IMR-90 (cell line): ENCODE results near the gene TTLL11. TPM values are rescaled to one million over a fixed set of nuclear protein-coding genes. Genes with fewer than 3 reads are reported as not detected.

Source experiments
- ATAC-seq: fragments of 200-7000 bp; cut with Tn5 transposase; 2 replicates; pipeline ENCODE4 v1.9.1; 2020; ENCODE audit warnings: low read depth, mild to moderate bottlenecking, moderate library complexity
- BruUV-seq: library from RNA; stranded (reverse); fragments of 400-500 nt; replicated peaks from 2 replicates; lab custom pipeline; 2021; lab: Mats Ljungman, UMichigan
- CTCF ChIA-PET: fragments of 300-600 bp; formaldehyde crosslinking; extraction: SDS; loops from one replicate; lab custom pipeline; 2021; ENCODE audit warnings: antibody characterized with exemption; lab: Yijun Ruan, JAX
- POLR2A ChIA-PET: fragments of 300-600 bp; sonication (Branson Sonifier 250); formaldehyde crosslinking; loops from one replicate; lab custom pipeline; 2022; ENCODE audit warnings: antibody characterized with exemption; ENCODE audit not compliant: unreplicated experiment; lab: Charles Lee
- DNase-seq: peaks from one replicate; pipeline ENCODE4 v3.0.0; 2013
- H2AFZ ChIP-seq: replicated peaks from 2 replicates; pipeline ENCODE3; 2013; ENCODE audit warnings: low read length, mild to moderate bottlenecking; ENCODE audit not compliant: poor library complexity
- H2AK5ac ChIP-seq: 2 replicates; pipeline ENCODE4 v1.6.1; 2013; ENCODE audit warnings: low read depth, low read length, inconsistent platforms
- H2AK9ac ChIP-seq: replicated peaks from 2 replicates; pipeline ENCODE3; 2013; ENCODE audit warnings: mild to moderate bottlenecking, low read depth, low read length, moderate library complexity; ENCODE audit not compliant: poor library complexity
- H2BK120ac ChIP-seq: 2 replicates; pipeline ENCODE4 v1.6.1; 2013; ENCODE audit warnings: low read depth, low read length, inconsistent platforms
- H2BK15ac ChIP-seq: 3 replicates; pipeline ENCODE4 v1.6.1; 2013; ENCODE audit warnings: low read depth, low read length, inconsistent platforms
- H2BK20ac ChIP-seq: 2 replicates; pipeline ENCODE4 v1.6.1; 2013; ENCODE audit warnings: low read depth, mild to moderate bottlenecking, inconsistent platforms, low read length, moderate library complexity
- H2BK5ac ChIP-seq: 2 replicates; pipeline ENCODE4 v1.6.1; 2013; ENCODE audit warnings: mild to moderate bottlenecking, low read depth, low read length, inconsistent platforms; ENCODE audit not compliant: poor library complexity, severe bottlenecking
- H3K14ac ChIP-seq: replicated peaks from 2 replicates; pipeline ENCODE4 v1.6.1; 2013; ENCODE audit warnings: low read depth, low read length, inconsistent platforms
- H3K18ac ChIP-seq: 2 replicates; pipeline ENCODE4 v1.6.1; 2013; ENCODE audit warnings: low read depth, low read length, control low read depth
- H3K23ac ChIP-seq: 2 replicates; pipeline ENCODE4 v1.6.1; 2013; ENCODE audit warnings: low read depth, low read length, inconsistent platforms
- H3K27ac ChIP-seq: 2 replicates; pipeline ENCODE4 v1.5.1; 2013; ENCODE audit warnings: mild to moderate bottlenecking, control low read depth, low read length; ENCODE audit not compliant: insufficient read depth
- H3K27me3 ChIP-seq: 2 replicates; pipeline ENCODE4 v1.6.1; 2013; ENCODE audit warnings: low read length; ENCODE audit not compliant: control insufficient read depth, insufficient read depth
- H3K36me3 ChIP-seq: 2 replicates; pipeline ENCODE4 v1.6.1; 2013; ENCODE audit warnings: low read length, mixed read lengths; ENCODE audit not compliant: control insufficient read depth, insufficient read depth
- H3K4ac ChIP-seq: 2 replicates; pipeline ENCODE4 v1.6.1; 2013; ENCODE audit warnings: low read depth, low read length, inconsistent platforms
- H3K4me1 ChIP-seq: 2 replicates; pipeline ENCODE4 v1.6.1; 2013; ENCODE audit warnings: low read length, mixed read lengths; ENCODE audit not compliant: control insufficient read depth, insufficient read depth
- H3K4me2 ChIP-seq: 2 replicates; pipeline ENCODE4 v1.6.1; 2013; ENCODE audit warnings: low read depth, mild to moderate bottlenecking, control low read depth, low read length, moderate library complexity
- H3K4me3 ChIP-seq: 2 replicates; pipeline ENCODE4 v1.5.1; 2013; ENCODE audit warnings: low read depth, mild to moderate bottlenecking, control low read depth, low read length, moderate library complexity; ENCODE audit not compliant: insufficient read depth
- H3K56ac ChIP-seq: 2 replicates; pipeline ENCODE4 v1.6.1; 2013; ENCODE audit warnings: low read length, inconsistent platforms; ENCODE audit not compliant: insufficient read depth; ENCODE audit errors: extremely low read depth
- H3K79me1 ChIP-seq, 2 experiments: 2 replicates each; pipeline ENCODE4 v1.6.1; 2013; ENCODE audit warnings: low read length in 2 of 2, inconsistent platforms in 1 of 2, low read depth in 1 of 2
- H3K9ac ChIP-seq: 2 replicates; pipeline ENCODE4 v1.6.1; 2013; ENCODE audit warnings: low read depth, low read length, control low read depth
- H3K9me1 ChIP-seq: 2 replicates; pipeline ENCODE4 v1.6.1; 2013; ENCODE audit warnings: low read length, inconsistent platforms; ENCODE audit not compliant: insufficient read depth
- H3K9me3 ChIP-seq: 2 replicates; pipeline ENCODE4 v1.6.1; 2013; ENCODE audit warnings: low read length; ENCODE audit not compliant: control insufficient read depth, insufficient read depth
- H4K20me1 ChIP-seq: 2 replicates; pipeline ENCODE4 v1.6.1; 2013; ENCODE audit warnings: low read length, inconsistent platforms; ENCODE audit not compliant: insufficient read depth
- H4K5ac ChIP-seq: 2 replicates; pipeline ENCODE4 v1.6.1; 2013; ENCODE audit warnings: mild to moderate bottlenecking, low read depth, low read length, control low read depth
- H4K8ac ChIP-seq, 2 experiments: 2 replicates each; pipeline ENCODE4 v1.6.1; 2013; ENCODE audit warnings: low read depth in 2 of 2, low read length in 2 of 2, control low read depth in 1 of 2, inconsistent platforms in 1 of 2
- H4K91ac ChIP-seq: 2 replicates; pipeline ENCODE4 v1.6.1; 2013; ENCODE audit warnings: low read depth, low read length, inconsistent platforms; ENCODE audit not compliant: insufficient read depth
- BHLHE40 ChIP-seq: fragments of 150-350 bp; IDR thresholded peaks from 2 replicates; pipeline ENCODE4 v1.6.1; 2016; ENCODE audit warnings: mild to moderate bottlenecking, low read depth, low read length
- CTCF ChIP-seq: conservative IDR thresholded peaks from 2 replicates; pipeline ENCODE4 v1.5.1; 2012; ENCODE audit warnings: mild to moderate bottlenecking, low read depth, low read length, improper control_type of control experiment
- FOS ChIP-seq: fragments of 150-350 bp; IDR thresholded peaks from 2 replicates; pipeline ENCODE4 v1.6.1; 2016; ENCODE audit warnings: low read depth, low read length
- MAZ ChIP-seq: IDR thresholded peaks from 2 replicates; pipeline ENCODE4 v1.6.1; 2012; ENCODE audit warnings: low read depth, mild to moderate bottlenecking, low read length, improper control_type of control experiment, moderate library complexity, borderline replicate concordance
- MXI1 ChIP-seq: IDR thresholded peaks from 2 replicates; pipeline ENCODE4 v1.6.1; 2012; ENCODE audit warnings: low read depth, mild to moderate bottlenecking, low read length, moderate library complexity, borderline replicate concordance
- RAD21 ChIP-seq: IDR thresholded peaks from 2 replicates; pipeline ENCODE4 v1.6.1; 2012; ENCODE audit warnings: low read length, improper control_type of control experiment
- RFX5 ChIP-seq: IDR thresholded peaks from 2 replicates; pipeline ENCODE4 v1.8.0; 2012; ENCODE audit warnings: low read depth, mild to moderate bottlenecking, low read length, moderate library complexity
- WGBS, 2 experiments: methylation state at CpG; one replicate each; pipeline versions ENCODE4 v1.1.5 to v1.1.7; 2013; ENCODE audit warnings: missing lambda C conversion rate in 2 of 2; ENCODE audit not compliant: insufficient read length in 1 of 2; ENCODE audit errors: extremely low coverage in 2 of 2; 5-methylcytosine and 5-hydroxymethylcytosine counted together
- dilution Hi-C: fragments of 300-500 bp; cut with HindIII; formaldehyde crosslinking; loops from one replicate; pipeline ENCODE4 v1.14.3; 2018; ENCODE audit warnings: low sequenced_read_pairs; ENCODE audit not compliant: unreplicated experiment
- in situ Hi-C: fragments of 300-500 bp; cut with MboI; formaldehyde crosslinking; loops from 3 replicates; pipeline ENCODE4 v1.14.3; 2019; ENCODE audit warnings: low sequenced_read_pairs, inconsistent platforms, mixed read lengths
- intact Hi-C: fragments of 100-400 bp; cut with micrococcal nuclease; formaldehyde crosslinking; loops from 2 replicates; pipeline ENCODE4 v1.10.0; 2022
- polyA plus RNA-seq, 3 experiments: library from polyadenylated mRNA; depleted of rRNA; stranded (reverse); fragments of >200 nt; gene quantifications; 2 replicates each; pipeline ENCODE4 v1.2.3, GENCODE V29; 2012; ENCODE audit warnings: low replicate concordance in 1 of 3
- total RNA-seq: library from RNA; depleted of rRNA; stranded (reverse); fragments of >200 nt; gene quantifications from 2 replicates; pipeline ENCODE4 v1.2.3, GENCODE V29; 2012

Gene TTLL11
- total and polyA plus RNA-seq, 2 of the 4 experiments (the other 2 are of a cell fraction) = 2.0 to 4.6 TPM

GRCh38 chr9:122060481-122060880, 32.6 kb downstream of the TTLL11 start:
- intact Hi-C loops (no loop called here), dilution Hi-C loops (no loop called here), in situ Hi-C loops (no loop called here)
- no peak overlapping the region for H2BK120ac ChIP-seq
- no peak overlapping the region for H3K4me3 ChIP-seq
- no peak overlapping the region for H3K27ac ChIP-seq
- H2AK5ac ChIP-seq = no peak overlapping the region
- TF ChIP-seq CTCF (no peak), FOS (no peak), MAZ (no peak), RFX5 (no peak), MXI1 (no peak), BHLHE40 (no peak), RAD21 (no peak)
- no peak for ATAC-seq
- BruUV-seq = no TSS peak
- H3K56ac ChIP-seq = no peak overlapping the region
- no peaks in the 10 kb centered on the region for H3K9me3 ChIP-seq
- CTCF ChIA-PET = no interaction called here
- no peak overlapping the region for H3K4ac ChIP-seq
- no peaks in the 10 kb centered on the region for H3K27me3 ChIP-seq
- H3K79me1 ChIP-seq = peaks cover 0 to 3% of the 10 kb centered on the region in 2 experiments; a peak in 1 of 4 replicates
- H3K9me1 ChIP-seq = peaks cover 7% of the 10 kb centered on the region; the same call in 1 of the 2 replicates
- H4K20me1 ChIP-seq = peaks cover 11% of the 10 kb centered on the region
- H2AFZ ChIP-seq = no peak overlapping the region
- POLR2A ChIA-PET = no interaction called here
- no peak overlapping the region for H2BK20ac ChIP-seq
- H3K23ac ChIP-seq = no peak overlapping the region
- H3K36me3 ChIP-seq = 0 out of 2 replicates have a peak, but pooled peaks cover 4% of the 10 kb centered on the region
- H3K4me1 ChIP-seq = no peaks in the 10 kb centered on the region
- H2BK5ac ChIP-seq = no peak overlapping the region
- H3K18ac ChIP-seq = no peak overlapping the region
- no peak overlapping the region for H3K14ac ChIP-seq
- H2BK15ac ChIP-seq = no peak overlapping the region
- H2AK9ac ChIP-seq = no peak overlapping the region
- no peak overlapping the region for H4K8ac ChIP-seq
- H3K9ac ChIP-seq = no peak overlapping the region
- H3K4me2 ChIP-seq = no peak overlapping the region
- DNase-seq = no peak
- no peak overlapping the region for H4K91ac ChIP-seq
- 86% methylated on average over 1 of the region's 4 CpGs; no CpG with 5 or more reads in 1 of the 2 experiments for WGBS, 2 experiments
- no peak overlapping the region for H4K5ac ChIP-seq
